ENCODE data around the gene OR4D1. TPM values are rescaled to one million over a fixed set of nuclear protein-coding genes. Genes with fewer than 3 reads are reported as not detected.

OR4D1 gene
- polyA plus RNA-seq, 4 donors = 0.07 to 0.08 TPM; not detected in 2

DNA sequence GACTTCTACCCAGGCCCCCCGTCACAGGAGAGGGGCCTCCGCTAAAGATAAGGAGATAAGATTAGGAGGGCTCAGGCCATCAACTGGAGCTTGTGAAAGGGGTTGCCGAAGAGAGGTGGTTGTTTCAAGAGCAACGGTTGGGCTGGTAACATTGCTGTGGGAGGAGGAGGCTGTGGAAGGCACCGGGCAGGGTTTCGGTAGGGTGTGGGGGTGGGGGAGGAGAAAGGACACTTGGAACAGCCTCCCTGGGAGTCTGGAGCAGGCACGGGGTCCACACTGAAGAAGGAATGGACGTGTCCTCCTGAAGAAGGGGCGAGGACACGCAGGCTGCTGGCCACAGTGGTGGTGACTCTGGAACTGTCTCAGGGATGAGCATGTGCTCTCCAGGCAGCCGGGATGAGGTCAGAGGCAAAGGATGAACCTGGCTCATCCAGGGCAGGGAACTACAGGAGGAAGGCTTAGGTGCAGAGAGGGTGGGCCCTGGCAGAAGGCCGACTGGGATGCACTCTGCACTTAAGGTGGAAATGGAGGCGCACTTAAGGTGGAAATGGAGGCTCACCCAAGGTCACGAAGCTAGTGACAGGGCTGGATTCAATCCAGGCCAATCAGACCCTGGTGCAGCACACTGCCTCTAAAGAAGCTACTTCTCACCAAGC lies 43.2 kb downstream of the OR4D1 start:
- no peak for DNase-seq (ENCODE audit: low read depth in 4 of 4, low spot score in 2 of 4)

DNA sequence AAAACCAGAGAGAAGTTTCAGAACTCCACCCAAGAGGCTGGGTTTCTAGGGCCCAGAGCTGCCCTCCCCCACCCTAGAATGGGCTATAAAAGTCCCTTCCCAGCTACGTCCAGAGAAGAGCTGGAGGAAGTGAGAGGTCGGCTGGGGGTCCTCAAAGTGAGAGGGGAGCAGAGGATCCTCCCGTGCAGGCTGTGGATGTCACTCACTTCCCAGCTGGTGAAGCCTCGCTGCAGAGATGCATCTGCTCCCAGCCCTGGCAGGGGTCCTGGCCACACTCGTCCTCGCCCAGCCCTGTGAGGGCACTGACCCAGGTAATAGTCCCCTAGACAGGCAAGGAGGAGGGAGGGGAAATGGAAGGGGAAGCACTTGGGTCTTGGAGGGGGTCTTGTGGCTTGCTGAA lies 44.4 kb downstream of the OR4D1 start, which contains the start of gene EPX:
TSS of gene EPX (plus strand) at position 115 of the 400 bp plus-strand sequence. CDS start at position 236, 121 bp downstream.
- DNase-seq (ENCODE audit: low read depth in 4 of 4, low spot score in 2 of 4) = no peak

DNA sequence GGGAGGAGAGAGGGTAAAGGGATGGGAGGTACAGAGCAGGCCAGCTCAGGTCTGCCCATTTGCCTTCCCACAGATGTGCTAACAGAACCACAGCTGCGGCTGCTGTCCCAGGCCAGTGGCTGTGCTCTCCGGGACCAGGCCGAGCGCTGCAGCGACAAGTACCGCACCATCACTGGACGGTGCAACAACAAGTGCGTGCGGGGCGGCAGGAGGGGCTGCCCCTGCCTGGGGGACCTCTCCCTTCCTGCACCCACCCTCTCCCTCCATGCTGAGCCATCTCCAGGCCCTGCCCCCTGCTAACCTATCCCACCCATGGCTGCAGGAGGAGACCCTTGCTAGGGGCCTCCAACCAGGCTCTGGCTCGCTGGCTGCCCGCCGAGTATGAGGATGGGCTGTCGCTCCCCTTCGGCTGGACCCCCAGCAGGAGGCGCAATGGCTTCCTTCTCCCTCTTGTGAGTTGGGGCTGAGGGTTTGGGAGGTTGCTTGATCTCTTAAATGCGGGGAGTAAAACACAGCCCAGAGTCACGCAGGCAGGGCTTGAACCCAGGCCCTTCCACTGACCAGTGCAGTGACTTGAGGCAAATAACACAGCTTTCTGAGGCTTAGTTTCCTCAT lies 45.6 kb downstream of the OR4D1 start:
- DNase-seq (ENCODE audit: low read depth in 4 of 4, low spot score in 2 of 4) = no peak

DNA sequence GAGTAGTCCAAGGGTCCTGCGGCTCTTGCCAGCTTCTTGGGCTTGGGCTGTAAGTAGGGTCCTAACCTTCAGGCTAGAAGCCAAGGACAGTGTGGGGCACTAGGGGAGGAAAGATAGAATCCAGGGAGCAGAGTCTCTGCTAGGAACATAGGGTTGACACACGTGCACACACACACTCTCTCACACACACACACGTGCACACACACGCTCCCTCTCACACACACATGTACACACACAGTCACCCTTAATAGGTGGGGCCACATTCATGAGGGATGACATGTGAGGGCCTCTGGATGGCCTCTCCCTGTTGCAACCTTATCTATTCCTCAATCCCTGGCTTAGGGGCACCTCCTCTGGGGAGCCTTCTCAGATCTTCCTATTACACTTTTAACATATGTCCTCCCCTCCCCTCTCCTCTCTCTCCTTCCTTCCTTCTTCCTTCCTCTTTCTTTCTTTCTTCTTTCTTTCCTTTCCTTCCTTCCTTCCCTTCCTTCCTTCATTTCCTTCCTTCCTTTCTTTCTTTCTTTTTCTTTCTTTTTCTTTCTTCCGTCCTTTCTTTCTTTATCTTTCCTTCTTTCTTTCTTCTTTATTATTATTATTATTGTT lies 47.4 kb downstream of the OR4D1 start:
- DNase-seq (ENCODE audit: low read depth in 4 of 4, low spot score in 2 of 4) = no peak

DNA sequence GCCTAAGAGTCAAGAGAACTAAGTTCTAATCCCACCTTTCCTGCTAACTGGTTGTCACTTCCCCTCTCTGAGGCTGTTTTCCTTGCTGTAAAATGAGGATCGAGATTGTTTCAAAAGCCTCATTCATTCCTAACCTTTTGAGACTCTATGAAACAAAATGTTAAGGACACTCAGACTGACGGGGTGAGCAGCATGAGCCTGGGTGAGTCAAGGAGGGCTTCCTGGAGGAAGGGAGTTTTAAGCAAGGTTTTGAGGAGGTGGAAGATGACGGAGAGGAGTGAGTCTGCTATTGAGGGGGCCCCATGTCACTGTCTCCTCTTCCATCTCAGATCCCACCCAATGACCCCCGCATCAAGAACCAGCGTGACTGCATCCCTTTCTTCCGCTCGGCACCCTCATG lies 48.4 kb downstream of the OR4D1 start:
- DNase-seq (ENCODE audit: low read depth in 4 of 4, low spot score in 2 of 4) = no peak

DNA sequence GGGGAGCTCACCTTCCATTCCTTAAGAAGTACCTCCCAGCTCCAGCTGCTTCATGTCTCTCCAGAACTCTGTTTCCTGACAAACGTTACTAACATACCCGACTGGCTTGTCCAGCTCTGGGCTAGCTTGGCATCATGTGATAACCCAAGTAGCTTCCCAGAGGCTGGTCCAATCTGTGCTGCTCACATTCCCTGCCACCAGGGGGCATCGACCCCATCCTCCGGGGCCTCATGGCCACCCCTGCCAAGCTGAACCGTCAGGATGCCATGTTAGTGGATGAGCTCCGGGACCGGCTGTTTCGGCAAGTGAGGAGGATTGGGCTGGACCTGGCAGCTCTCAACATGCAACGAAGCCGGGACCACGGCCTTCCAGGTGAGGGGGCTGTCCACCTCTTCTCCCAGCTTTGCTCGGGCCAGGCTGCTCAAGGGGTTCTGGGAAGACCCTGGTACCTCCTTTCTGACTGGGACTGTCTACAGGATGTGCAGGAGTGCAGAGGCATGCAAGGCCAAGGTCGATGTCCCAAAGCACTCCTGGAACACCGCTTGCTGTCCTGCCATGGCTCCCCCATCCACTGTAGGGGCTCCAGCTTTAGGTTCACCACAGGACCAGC lies 51.9 kb downstream of the OR4D1 start:
- DNase-seq (ENCODE audit: low read depth in 4 of 4, low spot score in 2 of 4) = no peak

DNA sequence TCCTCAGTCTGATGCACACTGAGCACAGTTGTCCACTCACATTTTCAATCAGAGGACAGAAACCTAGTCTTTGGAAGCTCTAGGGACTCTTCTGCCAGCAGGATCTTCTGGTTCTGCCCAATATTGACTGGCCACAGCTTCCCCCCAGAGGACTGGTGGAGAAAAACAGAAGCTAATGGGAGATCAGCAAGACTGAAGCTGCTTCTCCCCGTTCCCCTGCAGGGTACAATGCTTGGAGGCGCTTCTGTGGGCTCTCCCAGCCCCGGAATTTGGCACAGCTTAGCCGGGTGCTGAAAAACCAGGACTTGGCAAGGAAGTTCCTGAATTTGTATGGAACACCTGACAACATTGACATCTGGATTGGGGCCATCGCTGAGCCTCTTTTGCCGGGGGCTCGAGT lies 54.7 kb downstream of the OR4D1 start:
- no peak for DNase-seq (ENCODE audit: low read depth in 4 of 4, low spot score in 2 of 4)

DNA sequence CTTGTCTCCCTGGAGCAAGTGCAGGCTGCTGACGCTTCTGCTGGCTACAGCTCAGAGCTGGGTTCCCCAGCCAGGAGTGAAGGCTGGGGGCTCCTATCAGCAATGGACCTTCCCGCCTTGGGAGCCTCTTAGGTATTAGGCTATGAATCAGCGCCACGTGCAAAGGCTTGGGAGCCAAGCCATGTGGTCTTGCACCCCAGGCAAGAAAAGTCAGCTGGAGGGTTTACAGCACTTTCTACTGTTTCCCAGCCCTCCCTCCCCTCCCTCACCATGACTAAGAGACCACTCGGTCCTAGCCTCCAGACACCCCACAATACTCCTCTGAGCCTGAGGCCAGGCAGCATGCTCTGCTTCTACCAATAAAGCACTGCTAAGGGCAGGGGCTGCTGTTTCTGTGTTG lies 56.6 kb downstream of the OR4D1 start:
- no peak for DNase-seq (ENCODE audit: low read depth in 4 of 4, low spot score in 2 of 4)

DNA sequence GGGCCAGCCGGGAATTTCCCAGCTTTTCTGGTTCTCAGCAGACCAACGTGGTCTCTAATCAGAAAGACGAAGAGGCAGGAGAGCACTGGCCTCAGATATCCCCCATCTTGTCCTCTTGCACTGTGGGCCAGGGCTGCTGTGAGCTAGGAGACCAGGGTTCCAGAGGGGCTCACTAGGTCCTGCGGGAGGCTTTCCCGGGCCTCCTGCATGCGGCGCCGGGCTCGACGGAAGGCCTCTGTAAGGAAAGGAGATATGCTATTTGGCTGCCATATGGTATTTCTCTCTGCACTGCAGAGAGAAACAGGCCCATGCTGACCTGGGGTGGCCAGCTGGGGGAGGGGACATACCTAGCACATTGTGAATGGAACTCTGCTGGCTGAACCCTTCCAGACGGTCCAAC lies 57.8 kb downstream of the OR4D1 start:
- DNase-seq (ENCODE audit: low read depth in 4 of 4, low spot score in 2 of 4) = no peak

DNA sequence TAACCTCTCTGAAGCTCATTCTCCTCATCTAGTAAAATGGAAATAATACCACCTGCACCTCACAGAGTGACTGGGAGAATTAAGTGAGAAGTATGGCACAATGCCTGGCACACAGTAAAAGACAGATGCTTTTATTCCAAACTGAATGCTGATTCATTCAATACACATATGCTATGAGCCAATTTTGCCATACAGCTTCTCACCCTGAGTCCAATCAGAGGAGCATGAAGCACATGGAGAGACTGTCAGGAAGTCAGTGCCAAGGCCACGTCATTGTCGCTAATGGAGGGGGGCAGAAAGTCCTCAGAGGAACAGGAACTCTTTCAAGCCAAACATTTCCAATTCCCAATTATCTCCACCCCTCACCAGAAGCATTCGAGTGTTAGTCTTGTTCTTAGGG lies 59.3 kb downstream of the OR4D1 start:
- no peak for DNase-seq (ENCODE audit: low read depth in 4 of 4, low spot score in 2 of 4)

DNA sequence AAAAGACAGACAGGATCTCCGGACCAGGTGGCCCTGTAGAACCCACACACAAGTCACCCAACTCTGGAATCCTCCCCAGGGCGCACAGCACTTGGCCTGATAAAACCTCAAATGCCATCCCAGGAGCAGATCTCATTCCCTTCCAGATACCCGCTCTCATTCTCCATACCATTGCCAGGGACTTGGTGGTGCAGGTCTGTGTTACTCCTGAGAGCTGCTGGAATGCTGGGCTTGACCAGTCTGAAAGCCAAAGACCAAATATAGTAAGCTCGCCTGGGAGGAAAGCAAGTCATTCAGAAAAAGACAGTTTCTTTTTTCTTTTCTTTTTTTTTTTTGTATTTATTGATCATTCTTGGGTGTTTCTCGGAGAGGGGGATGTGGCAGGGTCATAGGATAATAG lies 60.2 kb downstream of the OR4D1 start:
- DNase-seq (ENCODE audit: low read depth in 4 of 4, low spot score in 2 of 4) = no peak

Other genes starting within 250 kb of the OR4D1 start
- 10 to 100 TPM; 42.9 to 58.7 (median 52.2) TPM for gene CUEDC1, start 193.0 kb upstream of the OR4D1 start, polyA plus RNA-seq (ENCODE audit: insufficient read length in 4 of 4)
- 100 to 1,000 TPM; 104 to 112 (median 107) TPM for gene VEZF1, start 160.1 kb upstream of the OR4D1 start, polyA plus RNA-seq (ENCODE audit: insufficient read length in 4 of 4)
- 100 to 1,000 TPM; 318 to 393 (median 366) TPM for gene SRSF1, start 141.1 kb upstream of the OR4D1 start, polyA plus RNA-seq (ENCODE audit: insufficient read length in 4 of 4)
- gene DYNLL2, start 65.0 kb upstream of the OR4D1 start, polyA plus RNA-seq (ENCODE audit: insufficient read length in 4 of 4) = 10 to 100 TPM; 75.0 to 83.2 (median 79.1) TPM
- gene OR4D2, start 18.6 kb downstream of the OR4D1 start, polyA plus RNA-seq (ENCODE audit: insufficient read length in 4 of 4) = not detected
- 1 to 10 TPM in 2 of 4 donors, under 1 TPM in 2; 0.46 to 1.7 (median 0.92) TPM for gene EPX, start 44.3 kb downstream of the OR4D1 start, polyA plus RNA-seq (ENCODE audit: insufficient read length in 4 of 4)
- gene MKS1, start 70.9 kb downstream of the OR4D1 start, polyA plus RNA-seq (ENCODE audit: insufficient read length in 4 of 4) = 10 to 100 TPM; 34.8 to 56.9 (median 46.3) TPM
- under 1 TPM in 3 of 4 donors, not detected in 1; 0.16 to 0.25 (median 0.19) TPM for gene LPO, start 90.2 kb downstream of the OR4D1 start, polyA plus RNA-seq (ENCODE audit: insufficient read length in 4 of 4)
- 10 to 100 TPM in 1 of 4 donors, 1 to 10 TPM in 3; 2.8 to 10.8 (median 4.0) TPM for gene MPO, start 132.6 kb downstream of the OR4D1 start, polyA plus RNA-seq (ENCODE audit: insufficient read length in 4 of 4)
- gene TSPOAP1, start 180.4 kb downstream of the OR4D1 start, polyA plus RNA-seq (ENCODE audit: insufficient read length in 4 of 4) = 10 to 100 TPM; 33.2 to 77.6 (median 60.3) TPM
- gene SUPT4H1, start 203.8 kb downstream of the OR4D1 start, polyA plus RNA-seq (ENCODE audit: insufficient read length in 4 of 4) = 100 to 1,000 TPM; 125 to 146 (median 135) TPM

Measured in left renal cortex interstitium (tissue), 4 donors.